CD4-positive, CD25-positive, alpha-beta regulatory T cell (primary cell): ENCODE results near the gene RNF169. TPM values are rescaled to one million over a fixed set of nuclear protein-coding genes. Genes with fewer than 3 reads are reported as not detected.
A peak's percentile ranks its signal among the peaks of the same experiment; 100 is the strongest.
"Not testable (repeated sequence)": the region's sequence is repeated elsewhere in the genome, so short reads cannot be mapped to it uniquely, and the experiment has no call there.

Source experiments
- ATAC-seq, 2 donors: fragments of 150-1000 bp; cut with Tn5 transposase; one replicate each; pipeline ENCODE4 v1.10.0; 2021; ENCODE audit warnings: low read depth in 2 of 2, moderate number of reproducible peaks in 2 of 2, moderate library complexity in 1 of 2
- DNase-seq, 3 donors: peaks; one replicate each; pipeline versions ENCODE4 v3.0.0 to v3.0.0-alpha.2; 2012 to 2022; ENCODE audit warnings: mixed read lengths in 1 of 3
- H3K27ac ChIP-seq: one replicate; pipeline ENCODE4 v1.7.0; 2013; ENCODE audit warnings: mild to moderate bottlenecking, low read length; ENCODE audit not compliant: insufficient read depth, poor library complexity, severe bottlenecking
- H3K27me3 ChIP-seq: one replicate; pipeline ENCODE4 v1.7.0; 2013; ENCODE audit warnings: low read length; ENCODE audit not compliant: control insufficient read depth, insufficient read depth
- H3K36me3 ChIP-seq: one replicate; pipeline ENCODE4 v1.7.0; 2013; ENCODE audit warnings: mild to moderate bottlenecking, low read length, moderate library complexity; ENCODE audit not compliant: control insufficient read depth, insufficient read depth
- H3K4me1 ChIP-seq: 2 replicates; pipeline ENCODE4 v1.7.0; 2013; ENCODE audit warnings: mild to moderate bottlenecking, low read length; ENCODE audit not compliant: insufficient read depth, control insufficient read depth, poor library complexity, severe bottlenecking
- H3K4me3 ChIP-seq: one replicate; pipeline ENCODE4 v1.7.0; 2013; ENCODE audit warnings: low read depth, mild to moderate bottlenecking, low read length, moderate library complexity
- H3K9me3 ChIP-seq, 2 experiments: 1 replicate in 1 of 2; 2 replicates in 1 of 2; pipeline ENCODE4 v1.7.0; 2013; ENCODE audit warnings: low read length in 2 of 2, mild to moderate bottlenecking in 1 of 2, moderate library complexity in 1 of 2; ENCODE audit not compliant: control insufficient read depth in 2 of 2
- H3K27ac Mint-ChIP-seq, 3 donors: one replicate each; pipeline ENCODE4 v1.8.0; 2020 to 2022; ENCODE audit warnings: mild to moderate bottlenecking in 3 of 3, mixed read lengths in 3 of 3, moderate library complexity in 2 of 3
- H3K27me3 Mint-ChIP-seq: one replicate; pipeline ENCODE4 v1.8.0; 2022; ENCODE audit warnings: mild to moderate bottlenecking, mixed read lengths
- H3K36me3 Mint-ChIP-seq: one replicate; pipeline ENCODE4 v1.8.0; 2020; ENCODE audit warnings: mixed read lengths
- H3K4me1 Mint-ChIP-seq, 4 donors: one replicate each; pipeline ENCODE4 v1.8.0; 2020 to 2022; ENCODE audit warnings: mixed read lengths in 4 of 4, mild to moderate bottlenecking in 1 of 4
- H3K4me3 Mint-ChIP-seq, 4 donors: one replicate each; pipeline ENCODE4 v1.8.0; 2020 to 2022; ENCODE audit warnings: mild to moderate bottlenecking in 4 of 4, mixed read lengths in 4 of 4, moderate library complexity in 3 of 4
- H3K9me3 Mint-ChIP-seq, 7 donors: one replicate each; pipeline ENCODE4 v1.8.0; 2020 to 2022; ENCODE audit warnings: mixed read lengths in 7 of 7, mild to moderate bottlenecking in 3 of 7, moderate library complexity in 2 of 7
- polyA plus RNA-seq, 4 donors: library from polyadenylated mRNA; unstranded; fragments of 300-500 nt; fragmentation: Illumina TruSeq; gene quantifications; one replicate each; pipeline ENCODE4 v1.2.3, GENCODE V29; 2021
- total RNA-seq: library from RNA; stranded (reverse); gene quantifications from one replicate; pipeline ENCODE4 v1.2.3, GENCODE V29; 2022

Gene RNF169
- total and polyA plus RNA-seq, 5 donors from 2014 or later = 1.3 to 30.2 (median 1.4) TPM

- H3K27me3 ChIP-seq = peaks cover under 1% of the 10 kb centered on the region
- no peaks in the 10 kb centered on the region for H3K36me3 ChIP-seq
- no peaks in the 10 kb centered on the region for H3K36me3 Mint-ChIP-seq
- DNase-seq (no peak), ATAC-seq (no peak)
- peak overlapping the region in 1 of 3 donors; percentile 32 for H3K27ac Mint-ChIP-seq
- no peaks in the 10 kb centered on the region for H3K9me3 Mint-ChIP-seq
- H3K4me1 ChIP-seq = peaks cover 14% of the 10 kb centered on the region
- H3K4me3 ChIP-seq = no peak overlapping the region
- no peaks in the 10 kb centered on the region for H3K9me3 ChIP-seq
- H3K4me1 Mint-ChIP-seq = peaks cover 15 to 37% (median 19%) of the 10 kb centered on the region in 4 donors
- peaks cover 4% of the 10 kb centered on the region for H3K27me3 Mint-ChIP-seq
- H3K27ac ChIP-seq = no peak overlapping the region
- H3K4me3 Mint-ChIP-seq = no peak overlapping the region
These were observed 4.4 kb upstream of the RNF169 start for GRCh38 chr11:74744277-74744676.

GRCh38 chr11:74746868-74747267, 1.8 kb upstream of the RNF169 start:
- Histone ChIP-seq H3K36me3 (no peaks in the 10 kb centered on the region), H3K27me3 (no peaks in the 10 kb centered on the region), H3K4me3 (no peak overlapping the region), H3K4me1 (peaks cover 32% of the 10 kb centered on the region), H3K9me3 (no peaks in the 10 kb centered on the region), H3K27ac (no peak overlapping the region)
- Mint-ChIP-seq H3K9me3 (no peaks in the 10 kb centered on the region), H3K4me3 (peak overlapping the region in 1 of 4 donors; percentile 95), H3K27me3 (no peaks in the 10 kb centered on the region), H3K4me1 (peaks cover 23 to 52% (median 29%) of the 10 kb centered on the region in 4 donors), H3K36me3 (peaks cover 6% of the 10 kb centered on the region), H3K27ac (peak overlapping the region; percentile 51 to 99 (median 66))
- no peak for DNase-seq
- ATAC-seq = no peak

GRCh38 chr11:74749127-74749964, 697 bp downstream of the RNF169 start:
- Mint-ChIP-seq H3K4me3 (peak overlapping the region; percentile 91 to 100 (median 98)), H3K9me3 (no peaks in the 10 kb centered on the region), H3K27ac (peak overlapping the region; percentile 74 to 97 (median 82)), H3K36me3 (peaks cover 6% of the 10 kb centered on the region), H3K4me1 (peaks cover 28 to 58% (median 35%) of the 10 kb centered on the region in 4 donors), H3K27me3 (no peaks in the 10 kb centered on the region)
- DNase-seq = peak; percentile 33 to 61 (median 43)
- peak; percentile 39 to 45 for ATAC-seq
- Histone ChIP-seq H3K4me3 (peak overlapping the region; percentile 79), H3K4me1 (peaks cover 39% of the 10 kb centered on the region), H3K27me3 (no peaks in the 10 kb centered on the region), H3K27ac (peak overlapping the region; percentile 83), H3K9me3 (no peaks in the 10 kb centered on the region), H3K36me3 (no peaks in the 10 kb centered on the region)

GRCh38 chr11:74749965-74750296, 1.3 kb downstream of the RNF169 start:
- peak overlapping the region; percentile 74 to 97 (median 82) for H3K27ac Mint-ChIP-seq
- H3K4me3 ChIP-seq = peak overlapping the region; percentile 79
- ATAC-seq (no peak), DNase-seq (peak in 1 of 3 donors; percentile 19)
- H3K9me3 ChIP-seq = no peaks in the 10 kb centered on the region
- peak overlapping the region; percentile 57 for H3K27ac ChIP-seq
- H3K4me1 Mint-ChIP-seq = peaks cover 30 to 64% (median 41%) of the 10 kb centered on the region in 4 donors
- no peaks in the 10 kb centered on the region for H3K36me3 ChIP-seq
- H3K36me3 Mint-ChIP-seq = peaks cover 6% of the 10 kb centered on the region
- peaks cover 39% of the 10 kb centered on the region for H3K4me1 ChIP-seq
- H3K9me3 Mint-ChIP-seq = no peaks in the 10 kb centered on the region
- H3K27me3 ChIP-seq = no peaks in the 10 kb centered on the region
- peak overlapping the region; percentile 91 to 100 (median 98) for H3K4me3 Mint-ChIP-seq
- H3K27me3 Mint-ChIP-seq = no peaks in the 10 kb centered on the region

- Mint-ChIP-seq H3K4me3 (peak overlapping the region; percentile 10 to 98 (median 79)), H3K4me1 (peaks cover 37 to 70% (median 47%) of the 10 kb centered on the region in 4 donors), H3K27ac (peak overlapping the region in 1 of 3 donors; percentile 43)
- not testable (repeated sequence) for H3K9me3 Mint-ChIP-seq, H3K9me3 ChIP-seq, DNase-seq, H3K27me3 Mint-ChIP-seq, H3K36me3 Mint-ChIP-seq, H3K27me3 ChIP-seq, H3K36me3 ChIP-seq, H3K27ac ChIP-seq, ATAC-seq, H3K4me3 ChIP-seq
- peaks cover 39% of the 10 kb centered on the region for H3K4me1 ChIP-seq
These were observed 1.9 kb downstream of the RNF169 start for GRCh38 chr11:74750598-74750997.

- H3K9me3 ChIP-seq = no peaks in the 10 kb centered on the region
- H3K4me1 ChIP-seq = peaks cover 39% of the 10 kb centered on the region
- Mint-ChIP-seq H3K4me1 (peaks cover 42 to 73% (median 53%) of the 10 kb centered on the region in 4 donors), H3K27ac (peak overlapping the region in 2 of 3 donors; percentile 13 to 43), H3K4me3 (peak overlapping the region; percentile 10 to 74 (median 60)), H3K9me3 (peaks cover 0 to under 1% (median under 1%) of the 10 kb centered on the region in 7 donors), H3K27me3 (no peaks in the 10 kb centered on the region), H3K36me3 (peaks cover 7% of the 10 kb centered on the region)
- H3K27ac ChIP-seq = no peak overlapping the region
- DNase-seq (no peak), ATAC-seq (no peak)
- H3K36me3 ChIP-seq = no peaks in the 10 kb centered on the region
- H3K27me3 ChIP-seq = no peaks in the 10 kb centered on the region
- peak overlapping the region; percentile 37 for H3K4me3 ChIP-seq
These were observed 2.7 kb downstream of the RNF169 start for GRCh38 chr11:74751303-74751702.

GRCh38 chr11:74754507-74755252, 6.0 kb downstream of the RNF169 start:
- peak overlapping the region; percentile 16 for H3K4me3 ChIP-seq

More at GRCh38 chr11:74754507-74755252, 6.0 kb downstream of the RNF169 start:
- Histone ChIP-seq H3K27ac (no peak overlapping the region), H3K27me3 (no peaks in the 10 kb centered on the region), H3K4me1 (peaks cover 22% of the 10 kb centered on the region), H3K9me3 (no peaks in the 10 kb centered on the region), H3K36me3 (no peaks in the 10 kb centered on the region)
- DNase-seq (no peak), ATAC-seq (no peak)
- peaks cover 0 to 6% (median 4%) of the 10 kb centered on the region in 7 donors for H3K9me3 Mint-ChIP-seq
- peaks cover 36 to 51% (median 40%) of the 10 kb centered on the region in 4 donors for H3K4me1 Mint-ChIP-seq
- peaks cover 7% of the 10 kb centered on the region for H3K36me3 Mint-ChIP-seq
- no peak overlapping the region for H3K4me3 Mint-ChIP-seq
- no peak overlapping the region for H3K27ac Mint-ChIP-seq
- no peaks in the 10 kb centered on the region for H3K27me3 Mint-ChIP-seq
